Measurements from ENCODE around the gene ANKRD35. TPM values are rescaled to one million over a fixed set of nuclear protein-coding genes. Genes with fewer than 3 reads are reported as not detected.
A peak's percentile ranks its signal among the peaks of the same experiment; 100 is the strongest.
"Not testable (repeated sequence)": the region's sequence is repeated elsewhere in the genome, so short reads cannot be mapped to it uniquely, and the experiment has no call there.

The ANKRD35 gene
- total RNA-seq, 1 experiment from 2014 or later = not detected

DNA sequence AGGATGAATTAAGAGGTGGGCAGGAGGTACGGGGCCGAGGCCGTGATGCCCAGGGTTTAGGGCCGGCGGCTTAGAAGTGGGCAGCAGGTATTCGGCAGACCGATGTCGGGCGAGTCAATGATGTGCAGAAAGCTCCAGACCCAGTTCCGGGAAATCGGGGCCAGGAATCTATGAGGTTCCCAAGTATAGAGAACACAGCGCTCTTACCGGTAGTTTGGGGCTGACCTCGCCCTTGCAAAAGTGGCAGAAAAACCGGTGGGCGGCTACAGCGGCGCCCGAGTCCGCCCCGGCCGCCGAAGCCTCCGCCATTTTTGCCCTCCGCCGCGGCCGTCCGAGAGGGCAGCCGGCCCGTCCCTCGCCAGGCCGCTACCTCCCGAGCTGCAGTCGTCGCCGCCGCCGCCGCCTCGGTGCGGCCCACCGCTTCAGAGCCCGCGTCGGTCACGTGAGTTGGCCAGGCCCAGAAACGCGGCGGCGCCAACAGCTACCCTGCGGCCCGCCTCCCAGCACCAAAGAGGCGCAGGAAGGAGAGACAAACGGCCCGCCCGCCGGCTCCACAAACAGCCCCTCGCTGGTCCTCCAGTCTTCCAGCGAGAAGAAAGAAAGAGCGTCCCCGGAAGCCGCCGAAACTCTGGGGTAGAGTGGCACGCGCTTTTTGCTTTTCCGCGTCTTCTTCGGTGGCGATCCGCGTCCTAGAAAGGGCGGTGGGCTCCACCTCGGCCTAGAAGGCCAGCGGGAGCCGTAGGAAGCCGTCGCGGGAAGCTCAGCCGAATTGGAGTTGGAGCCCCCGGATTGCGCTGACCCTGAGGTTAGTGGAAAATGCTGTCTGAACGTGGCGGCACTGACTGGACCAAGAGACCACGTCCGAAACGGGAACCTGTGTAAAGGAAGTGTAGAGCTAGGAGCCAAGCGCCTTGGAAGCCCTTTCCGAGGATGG, 61.8 kb downstream of the ANKRD35 start, which contains the start of the genes POLR3C and RNF115 (continued):
- TF ChIP-seq, protein P1, sequence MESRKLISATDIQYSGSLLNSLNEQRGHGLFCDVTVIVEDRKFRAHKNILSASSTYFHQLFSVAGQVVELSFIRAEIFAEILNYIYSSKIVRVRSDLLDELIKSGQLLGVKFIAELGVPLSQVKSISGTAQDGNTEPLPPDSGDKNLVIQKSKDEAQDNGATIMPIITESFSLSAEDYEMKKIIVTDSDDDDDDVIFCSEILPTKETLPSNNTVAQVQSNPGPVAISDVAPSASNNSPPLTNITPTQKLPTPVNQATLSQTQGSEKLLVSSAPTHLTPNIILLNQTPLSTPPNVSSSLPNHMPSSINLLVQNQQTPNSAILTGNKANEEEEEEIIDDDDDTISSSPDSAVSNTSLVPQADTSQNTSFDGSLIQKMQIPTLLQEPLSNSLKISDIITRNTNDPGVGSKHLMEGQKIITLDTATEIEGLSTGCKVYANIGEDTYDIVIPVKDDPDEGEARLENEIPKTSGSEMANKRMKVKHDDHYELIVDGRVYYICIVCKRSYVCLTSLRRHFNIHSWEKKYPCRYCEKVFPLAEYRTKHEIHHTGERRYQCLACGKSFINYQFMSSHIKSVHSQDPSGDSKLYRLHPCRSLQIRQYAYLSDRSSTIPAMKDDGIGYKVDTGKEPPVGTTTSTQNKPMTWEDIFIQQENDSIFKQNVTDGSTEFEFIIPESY (IDR thresholded peaks at IDR 0.05; ENCODE audit: extremely low read depth, insufficient replicate concordance, low read length) = peak; percentile 16
- TF ChIP-seq, protein P2, sequence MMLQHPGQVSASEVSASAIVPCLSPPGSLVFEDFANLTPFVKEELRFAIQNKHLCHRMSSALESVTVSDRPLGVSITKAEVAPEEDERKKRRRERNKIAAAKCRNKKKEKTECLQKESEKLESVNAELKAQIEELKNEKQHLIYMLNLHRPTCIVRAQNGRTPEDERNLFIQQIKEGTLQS (IDR thresholded peaks at IDR 0.05) = no peak
- TF ChIP-seq, protein P3, sequence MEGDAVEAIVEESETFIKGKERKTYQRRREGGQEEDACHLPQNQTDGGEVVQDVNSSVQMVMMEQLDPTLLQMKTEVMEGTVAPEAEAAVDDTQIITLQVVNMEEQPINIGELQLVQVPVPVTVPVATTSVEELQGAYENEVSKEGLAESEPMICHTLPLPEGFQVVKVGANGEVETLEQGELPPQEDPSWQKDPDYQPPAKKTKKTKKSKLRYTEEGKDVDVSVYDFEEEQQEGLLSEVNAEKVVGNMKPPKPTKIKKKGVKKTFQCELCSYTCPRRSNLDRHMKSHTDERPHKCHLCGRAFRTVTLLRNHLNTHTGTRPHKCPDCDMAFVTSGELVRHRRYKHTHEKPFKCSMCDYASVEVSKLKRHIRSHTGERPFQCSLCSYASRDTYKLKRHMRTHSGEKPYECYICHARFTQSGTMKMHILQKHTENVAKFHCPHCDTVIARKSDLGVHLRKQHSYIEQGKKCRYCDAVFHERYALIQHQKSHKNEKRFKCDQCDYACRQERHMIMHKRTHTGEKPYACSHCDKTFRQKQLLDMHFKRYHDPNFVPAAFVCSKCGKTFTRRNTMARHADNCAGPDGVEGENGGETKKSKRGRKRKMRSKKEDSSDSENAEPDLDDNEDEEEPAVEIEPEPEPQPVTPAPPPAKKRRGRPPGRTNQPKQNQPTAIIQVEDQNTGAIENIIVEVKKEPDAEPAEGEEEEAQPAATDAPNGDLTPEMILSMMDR (IDR thresholded peaks at IDR 0.05 in 2 of 3, conservative IDR thresholded peaks at IDR 0.05 in 1 of 3; ENCODE audit: borderline replicate concordance in 1 of 3, insufficient read depth in 1 of 3, low read depth in 2 of 3, low read length in 2 of 3) = no peak
- TF ChIP-seq YY1 (IDR thresholded peaks at IDR 0.05; ENCODE audit: extremely low read depth, insufficient replicate concordance, low read depth, low read length) (peak; percentile 5), ELF1 (IDR thresholded peaks at IDR 0.05; ENCODE audit: borderline replicate concordance, low read depth) (peak; percentile 73), ZNF274 (IDR thresholded peaks at IDR 0.05; ENCODE audit: low read depth, low read length) (no peak), EZH2 (IDR thresholded peaks at IDR 0.05) (no peak)

DNA sequence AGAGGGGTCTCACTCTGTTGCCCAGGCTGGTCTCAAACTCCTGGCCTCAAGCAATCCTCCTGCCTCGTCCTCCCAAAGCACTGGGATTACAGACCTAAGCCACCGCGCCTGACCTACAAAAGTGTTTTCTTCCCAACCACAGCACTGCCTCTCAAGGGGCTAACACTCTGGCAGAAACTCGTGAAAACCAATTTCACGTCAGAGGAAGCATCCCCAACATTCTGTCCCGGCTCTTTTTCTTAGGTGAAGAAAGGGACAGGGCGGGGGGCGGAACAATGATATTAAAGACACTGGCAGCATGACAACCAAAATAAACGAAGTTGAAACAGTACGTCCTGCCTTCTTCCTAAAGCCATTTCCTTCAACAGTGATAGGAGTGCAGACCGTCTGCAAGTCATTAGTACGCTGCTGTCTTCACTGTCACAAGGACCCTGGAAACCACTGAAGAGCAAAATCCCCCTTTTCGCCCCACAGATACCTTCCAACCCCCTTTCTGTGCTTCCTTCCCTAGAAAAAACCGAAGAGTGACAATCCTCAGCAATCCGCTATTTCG, 62.8 kb downstream of the ANKRD35 start:
- RAD21 ChIA-PET (ENCODE audit: low non-redundant PET in 1 of 2, low total read pairs in 2 of 2, uncharacterized antibody in 2 of 2, unreplicated experiment in 2 of 2); DNase-seq (ENCODE audit: low read depth, low spot score); BruUV-seq (replicated peaks); CTCF ChIA-PET; H3K27ac ChIP-seq (ENCODE audit: low read depth, low read length); H4K20me1 ChIP-seq (ENCODE audit: insufficient read depth); H3K27me3 ChIP-seq (ENCODE audit: insufficient read depth, low read length); H2AFZ ChIP-seq (ENCODE audit: low read depth, low read length, poor library complexity, severe bottlenecking); H3K4me3 ChIP-seq (replicated peaks in 1 of 2; ENCODE audit: low read depth in 1 of 2, low read length in 2 of 2); H3K9me3 ChIP-seq (ENCODE audit: control insufficient read depth in 1 of 2, insufficient read depth in 1 of 2, low read depth in 1 of 2, low read length in 2 of 2); H3K9ac ChIP-seq (ENCODE audit: low read length); ATAC-seq; POLR2A ChIA-PET; H3K9me2 ChIP-seq (ENCODE audit: insufficient read depth): not testable (repeated sequence)
- H3K36me3 ChIP-seq (ENCODE audit: control insufficient read depth in 1 of 2, insufficient read depth in 2 of 2, low read length in 2 of 2) = peaks cover 15 to 18% of the 10 kb centered on the region in 2 experiments; a peak in 3 of 4 replicates
- peaks cover 36% of the 10 kb centered on the region for H3K79me2 ChIP-seq (ENCODE audit: insufficient read depth, low read length)
- intact Hi-C loops (cut with micrococcal nuclease) = loop anchor here (5.0 kb wide), 1 partner anchor 41 kb away; no protein-coding TSS in a partner anchor
- H3K4me2 ChIP-seq (ENCODE audit: low read length) = 0 out of 2 replicates have a peak overlapping the region, but pooled peaks have one; percentile 28
- H3K4me1 ChIP-seq (ENCODE audit: control insufficient read depth in 1 of 2, insufficient read depth in 2 of 2, low read length in 2 of 2) = peaks cover 7 to 15% of the 10 kb centered on the region in 2 experiments; a peak in 3 of 4 replicates

DNA sequence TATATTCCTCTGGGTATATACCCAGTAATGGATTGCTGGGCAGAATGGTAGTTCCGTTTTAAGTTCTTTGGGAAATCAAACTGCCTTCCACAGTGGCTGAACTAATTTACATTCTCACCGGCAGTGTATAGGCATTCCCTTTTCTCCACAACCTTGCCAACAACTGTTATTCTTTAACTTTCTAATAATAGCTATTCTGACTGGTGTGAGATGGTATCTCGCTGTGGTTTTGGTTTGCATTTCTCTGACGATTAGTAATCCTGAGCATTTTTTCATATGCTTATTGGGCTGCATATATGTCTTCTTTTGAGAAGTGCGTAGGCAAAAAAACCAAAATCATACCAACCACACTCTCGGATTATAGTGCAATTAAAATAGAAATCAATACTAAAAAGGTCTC, 67.6 kb downstream of the ANKRD35 start:
- H3K27me3 ChIP-seq (ENCODE audit: insufficient read depth, low read length); POLR2A ChIA-PET; H3K9me2 ChIP-seq (ENCODE audit: insufficient read depth); DNase-seq (ENCODE audit: low read depth, low spot score); H3K4me3 ChIP-seq (replicated peaks in 1 of 2; ENCODE audit: low read depth in 1 of 2, low read length in 2 of 2); BruUV-seq (replicated peaks); H2AFZ ChIP-seq (ENCODE audit: low read depth, low read length, poor library complexity, severe bottlenecking); RAD21 ChIA-PET (ENCODE audit: low non-redundant PET in 1 of 2, low total read pairs in 2 of 2, uncharacterized antibody in 2 of 2, unreplicated experiment in 2 of 2); H3K9me3 ChIP-seq (ENCODE audit: control insufficient read depth in 1 of 2, insufficient read depth in 1 of 2, low read depth in 1 of 2, low read length in 2 of 2); H4K20me1 ChIP-seq (ENCODE audit: insufficient read depth); CTCF ChIA-PET; H3K79me2 ChIP-seq (ENCODE audit: insufficient read depth, low read length); intact Hi-C loops (cut with micrococcal nuclease); H3K36me3 ChIP-seq (ENCODE audit: control insufficient read depth in 1 of 2, insufficient read depth in 2 of 2, low read length in 2 of 2); H3K9ac ChIP-seq (ENCODE audit: low read length): not testable (repeated sequence)
- ATAC-seq = peak; percentile 72
- Histone ChIP-seq H3K4me2 (ENCODE audit: low read length) (peak overlapping the region; percentile 63), H3K4me1 (ENCODE audit: control insufficient read depth in 1 of 2, insufficient read depth in 2 of 2, low read length in 2 of 2) (peaks cover 5 to 13% of the 10 kb centered on the region in 2 experiments; a peak in 3 of 4 replicates), H3K27ac (ENCODE audit: low read depth, low read length) (peak overlapping the region; percentile 45; the same call in 1 of the 2 replicates)

Data from HCT116 (cell line).